Heart left ventricle (tissue), 16 donors: ENCODE results near the gene BARHL1. TPM values are rescaled to one million over a fixed set of nuclear protein-coding genes. Genes with fewer than 3 reads are reported as not detected.

Experiments
- ATAC-seq, 4 donors: fragments of 200-7000 bp; cut with Tn5 transposase; one replicate each; pipeline ENCODE4 v1.9.1; 2020 to 2022; ENCODE audit warnings: moderate library complexity in 4 of 4, mild to moderate bottlenecking in 3 of 4, moderate number of reproducible peaks in 1 of 4
- DNase-seq, 5 donors: peaks; one replicate each; pipeline ENCODE4 v3.0.0-alpha.2; 2020
- H3K27ac ChIP-seq, 12 donors: fragments of 200-600 bp; sonication (generic) in 4 of 12; one replicate each; pipeline versions ENCODE4 v1.5.0 to v1.8.0; 2016 to 2022; ENCODE audit warnings: mild to moderate bottlenecking in 2 of 12
- H3K27me3 ChIP-seq, 9 donors: fragments of 200-600 bp; sonication (generic) in 2 of 9; one replicate each; pipeline versions ENCODE4 v1.5.1 to v1.8.0; 2016 to 2022; ENCODE audit warnings: mild to moderate bottlenecking in 3 of 9
- H3K36me3 ChIP-seq, 9 donors: fragments of 200-600 bp; sonication (generic) in 2 of 9; one replicate each; pipeline versions ENCODE4 v1.5.0 to v1.8.0; 2018 to 2022; ENCODE audit warnings: mild to moderate bottlenecking in 2 of 9
- H3K4me1 ChIP-seq, 12 donors: fragments of 200-600 bp; sonication (generic) in 4 of 12; one replicate each; pipeline versions ENCODE4 v1.5.0 to v1.8.0; 2016 to 2022; ENCODE audit warnings: mild to moderate bottlenecking in 3 of 12
- H3K4me3 ChIP-seq, 12 donors: fragments of 200-600 bp; sonication (generic) in 4 of 12; one replicate each; pipeline versions ENCODE4 v1.5.0 to v1.8.0; 2017 to 2022; ENCODE audit warnings: mild to moderate bottlenecking in 9 of 12, moderate library complexity in 4 of 12
- H3K9me3 ChIP-seq, 12 donors: fragments of 200-600 bp; sonication (generic) in 4 of 12; one replicate each; pipeline versions ENCODE4 v1.5.0 to v1.8.0; 2016 to 2022; ENCODE audit warnings: mild to moderate bottlenecking in 1 of 12
- CTCF ChIP-seq, 12 donors: fragments of 200-600 bp; sonication (generic) in 4 of 12; IDR thresholded peaks; one replicate each; pipeline versions ENCODE4 v1.5.0 to v1.8.0; 2018 to 2022; ENCODE audit warnings: antibody characterized with exemption in 12 of 12, mild to moderate bottlenecking in 5 of 12
- POLR2A ChIP-seq, 2 donors: fragments of 450-650 bp; IDR thresholded peaks; one replicate each; pipeline ENCODE4 v1.6.1; 2017; ENCODE audit warnings: antibody characterized with exemption in 2 of 2, mild to moderate bottlenecking in 2 of 2, moderate library complexity in 2 of 2
- WGBS, 4 donors: extraction: QIAGEN DNeasy Blood & Tissue Kit in 2 of 4; methylation state at CpG; one replicate each; pipeline versions ENCODE4 v1.1.5 to v1.1.7; 2013 to 2018; 5-methylcytosine and 5-hydroxymethylcytosine counted together
- intact Hi-C, 10 donors: fragments of 100-400 bp; cut with DNase I; formaldehyde crosslinking; loops; one replicate each; pipeline versions ENCODE4 v1.11.1 to v1.14.2; 2022
- polyA plus RNA-seq, 2 donors: library from polyadenylated mRNA; stranded (reverse); fragments of 200-250 nt; gene quantifications; one replicate each; pipeline ENCODE4 v1.2.3, GENCODE V29; 2013
- total RNA-seq, 9 donors: library from RNA; depleted of rRNA in 2 of 9; stranded (reverse); fragments of >200 nt in 2 of 9; fragmentation: NEBNext Ultra II Directional in 3 of 9; extraction: Animal tissue kit (Norgen Biotek cat#: 25700) in 3 of 9; gene quantifications; one replicate each; pipeline versions ENCODE4 v1.1.0 to v1.2.4, GENCODE V29; 2016 to 2023
- donor health status: ischemic (EF 13 %, LVEDD 7.1; RV severe dilation, severe dysfunction).
- donor health status: healthy with polysubstance abuse.
- donor health status: DM: no; HTN: yes; CAD: no.
- donor health status: DM: no; HTN: no; CAD: no.
- donor health status: ischemic (EF 25% LVEDD 6.9; RV normal size, moderate dysfunction).
- donor health status: ischemic (EF 25% LVEDD 5.7; RV mildly dilated, moderate dysfunction).
- donor health status: healthy.
- donor health status: DM: yes; HTN: yes; CAD: no.
- donor health status: ischemic (EF 35%, LVEDD 5.7; RV mildly dilated, moderate dysfunction).
- donor health status: nonischemic (EF 11% LVEDD 7.7; RV severe dilation, severe dysfunction).
- donor health status: DM: yes; HTN: yes; CAD: no.
- donor health status: PGD.
- donor health status: ischemic (EF 29% LVEDD 5.4; RV normal size, mild dysfunction).
- donor health status: nonischemic (EF 23%, LVEDD 6.1; RV moderate dilation, normal function).

The BARHL1 gene
- total and polyA plus RNA-seq, 11 donors: not detected

- peaks cover 3 to 75% (median 56%) of the 10 kb centered on the region in 9 donors for H3K36me3 ChIP-seq
- no peak for ATAC-seq
Measured at GRCh38 chr9:132637801-132638200, 55.4 kb downstream of the BARHL1 start.

GRCh38 chr9:132638240-132638639 is 55.8 kb downstream of the BARHL1 start:
- no peaks in the 10 kb centered on the region for H3K4me1 ChIP-seq
- H3K9me3 ChIP-seq: no peaks in the 10 kb centered on the region
- H3K27me3 ChIP-seq: no peaks in the 10 kb centered on the region
- ATAC-seq (no peak), DNase-seq (no peak)
- H3K36me3 ChIP-seq: peaks cover 3 to 79% (median 60%) of the 10 kb centered on the region in 9 donors
- H3K4me3 ChIP-seq: no peak overlapping the region
- 91 to 95% (median 91%) methylated on average over 5 of the region's 5 CpGs for WGBS, 4 donors
- no peak overlapping the region for H3K27ac ChIP-seq
- intact Hi-C loops: no loop called here
- no peak for TF ChIP-seq POLR2A (IDR thresholded peaks at IDR 0.05)
- no peak for TF ChIP-seq CTCF (IDR thresholded peaks at IDR 0.05)

More at GRCh38 chr9:132637801-132638200, 55.4 kb downstream of the BARHL1 start:
- TF ChIP-seq CTCF (IDR thresholded peaks at IDR 0.05): no peak
- Histone ChIP-seq H3K27ac (no peak overlapping the region), H3K9me3 (no peaks in the 10 kb centered on the region), H3K4me3 (no peak overlapping the region), H3K4me1 (no peaks in the 10 kb centered on the region), H3K27me3 (no peaks in the 10 kb centered on the region)
- DNase-seq: no peak
- intact Hi-C loops: no loop called here
- WGBS, 4 donors: 93 to 95% (median 94%) methylated on average over 12 of the region's 12 CpGs

- Histone ChIP-seq H3K27me3 (no peaks in the 10 kb centered on the region), H3K36me3 (peaks cover 3 to 88% (median 71%) of the 10 kb centered on the region in 9 donors), H3K9me3 (no peaks in the 10 kb centered on the region), H3K4me3 (no peak overlapping the region), H3K4me1 (no peaks in the 10 kb centered on the region), H3K27ac (no peak overlapping the region)
- TF ChIP-seq CTCF (IDR thresholded peaks at IDR 0.05): no peak
- no peak for TF ChIP-seq POLR2A (IDR thresholded peaks at IDR 0.05)
- DNase-seq (no peak), ATAC-seq (no peak)
- WGBS, 4 donors: 86 to 94% (median 89%) methylated on average over 5 of the region's 5 CpGs
- intact Hi-C loops: no loop called here
Measured at GRCh38 chr9:132639322-132639721, 56.9 kb downstream of the BARHL1 start.

Other genes with a start within 250 kb of the BARHL1 start
- gene SETX, start 227.6 kb upstream of the BARHL1 start, total RNA-seq: 10 to 100 TPM; 19.3 to 42.5 (median 27.8) TPM
- 10 to 100 TPM; 11.7 to 25.4 TPM for gene SETX, start 227.6 kb upstream of the BARHL1 start, polyA plus RNA-seq
- 10 to 100 TPM; 13.0 to 20.3 (median 16.5) TPM for gene TTF1, start 175.8 kb upstream of the BARHL1 start, total RNA-seq
- gene TTF1, start 175.8 kb upstream of the BARHL1 start, polyA plus RNA-seq: 10 to 100 TPM; 20.5 to 25.2 TPM
- 1 to 10 TPM; 1.3 to 6.0 (median 2.2) TPM for gene CFAP77, start 172.4 kb upstream of the BARHL1 start, total RNA-seq
- gene CFAP77, start 172.4 kb upstream of the BARHL1 start, polyA plus RNA-seq: 1 to 10 TPM; 1.6 to 6.8 TPM
- gene DDX31, start 87.4 kb downstream of the BARHL1 start, total RNA-seq: 1 to 10 TPM; 4.4 to 7.0 (median 5.1) TPM
- 1 to 10 TPM; 2.4 to 7.0 TPM for gene DDX31, start 87.4 kb downstream of the BARHL1 start, polyA plus RNA-seq
- gene GTF3C4, start 87.9 kb downstream of the BARHL1 start, total RNA-seq: 10 to 100 TPM in 2 of 9 donors, 1 to 10 TPM in 7; 7.7 to 11.7 (median 9.3) TPM
- gene GTF3C4, start 87.9 kb downstream of the BARHL1 start, polyA plus RNA-seq: 1 to 10 TPM; 1.4 to 7.3 TPM